ENCODE results near the gene ATP2B1. TPM values are rescaled to one million over a fixed set of nuclear protein-coding genes. Genes with fewer than 3 reads are reported as not detected.

ATP2B1 gene
- total and polyA plus RNA-seq, 2 of the 13 experiments (the other 11 are each of a cell fraction or from before 2014, with no cell fraction given) = 12.1 to 60.2 TPM

GRCh38 chr12:89708565-89709156 lies at the start of gene ATP2B1 (continued):
- TF ChIP-seq BRF2 (CRISPR knock-in tag; IDR thresholded peaks at IDR 0.05) = peak; percentile 26; the same call in 1 of the 2 replicates
- 0 out of 4 replicates have a peak, but pooled peaks of 1 of the 2 experiments have one; percentile 8 for TF ChIP-seq KLF16 (CRISPR knock-in tag; IDR thresholded peaks at IDR 0.05)
- TF ChIP-seq TOE1 (CRISPR knock-in tag; IDR thresholded peaks at IDR 0.05) = no peak
- TF ChIP-seq LBX2 (CRISPR knock-in tag; IDR thresholded peaks at IDR 0.05; ENCODE audit: borderline replicate concordance) = peak; percentile 3; the same call in 1 of the 2 replicates
- peak; percentile 81 for TF ChIP-seq TAF1 (CRISPR knock-in tag; IDR thresholded peaks at IDR 0.05)
- 0 out of 2 replicates have a peak, but pooled peaks have one; percentile 2 for TF ChIP-seq HINFP (CRISPR knock-in tag; IDR thresholded peaks at IDR 0.05; ENCODE audit: low read depth)
- peak; percentile 30 for TF ChIP-seq AGO2 (optimal IDR thresholded peaks at IDR 0.05; ENCODE audit: low read depth, low read length)
- no peak for TF ChIP-seq CSRNP1 (CRISPR knock-in tag; IDR thresholded peaks at IDR 0.05)
- peak; percentile 74; the same call in 1 of the 2 replicates for TF ChIP-seq ZFP82 (CRISPR knock-in tag; IDR thresholded peaks at IDR 0.05; ENCODE audit: borderline replicate concordance)
- TF ChIP-seq CREB1 (IDR thresholded peaks at IDR 0.05) = no peak
- no peak for TF ChIP-seq CREB1 (CRISPR knock-in tag; IDR thresholded peaks at IDR 0.05)
- peak; percentile 20; the same call in 1 of the 2 replicates for TF ChIP-seq SMAD1 (CRISPR knock-in tag; IDR thresholded peaks at IDR 0.05; ENCODE audit: borderline replicate concordance, low read depth)
- peak; percentile 29 for TF ChIP-seq ATF7-NPFF (CRISPR knock-in tag; IDR thresholded peaks at IDR 0.05; ENCODE audit: low read depth)
- TF ChIP-seq PHF8 (CRISPR knock-in tag; IDR thresholded peaks at IDR 0.05) = peak; percentile 55
- peak; percentile 7 for TF ChIP-seq RAD21 (CRISPR knock-in tag; IDR thresholded peaks at IDR 0.05)
- TF ChIP-seq NONO (IDR thresholded peaks at IDR 0.05) = no peak
- TF ChIP-seq NONO (CRISPR knock-in tag; conservative IDR thresholded peaks at IDR 0.05) = peak; percentile 71; the same call in 1 of the 2 replicates
- no peak; the same call in 1 of the 2 replicates for TF ChIP-seq ZNF816 (CRISPR knock-in tag; IDR thresholded peaks at IDR 0.05; ENCODE audit: borderline replicate concordance)
- peak; percentile 90 for TF ChIP-seq UBTF (CRISPR knock-in tag; IDR thresholded peaks at IDR 0.05)
- TF ChIP-seq SOX6 (IDR thresholded peaks at IDR 0.05) = no peak
- TF ChIP-seq SOX6 (CRISPR knock-in tag; IDR thresholded peaks at IDR 0.05) = no peak
- TF ChIP-seq ZMYM4 (CRISPR knock-in tag; IDR thresholded peaks at IDR 0.05) = 0 out of 2 replicates have a peak, but pooled peaks have one; percentile 24
- TF ChIP-seq REXO4 (CRISPR knock-in tag; IDR thresholded peaks at IDR 0.05; ENCODE audit: borderline replicate concordance) = 0 out of 2 replicates have a peak, but pooled peaks have one; percentile 25
